ENCODE data around the gene ARHGAP26. TPM values are rescaled to one million over a fixed set of nuclear protein-coding genes. Genes with fewer than 3 reads are reported as not detected.

The ARHGAP26 gene
- total RNA-seq, 1 donor, result 1.7 TPM

DNA sequence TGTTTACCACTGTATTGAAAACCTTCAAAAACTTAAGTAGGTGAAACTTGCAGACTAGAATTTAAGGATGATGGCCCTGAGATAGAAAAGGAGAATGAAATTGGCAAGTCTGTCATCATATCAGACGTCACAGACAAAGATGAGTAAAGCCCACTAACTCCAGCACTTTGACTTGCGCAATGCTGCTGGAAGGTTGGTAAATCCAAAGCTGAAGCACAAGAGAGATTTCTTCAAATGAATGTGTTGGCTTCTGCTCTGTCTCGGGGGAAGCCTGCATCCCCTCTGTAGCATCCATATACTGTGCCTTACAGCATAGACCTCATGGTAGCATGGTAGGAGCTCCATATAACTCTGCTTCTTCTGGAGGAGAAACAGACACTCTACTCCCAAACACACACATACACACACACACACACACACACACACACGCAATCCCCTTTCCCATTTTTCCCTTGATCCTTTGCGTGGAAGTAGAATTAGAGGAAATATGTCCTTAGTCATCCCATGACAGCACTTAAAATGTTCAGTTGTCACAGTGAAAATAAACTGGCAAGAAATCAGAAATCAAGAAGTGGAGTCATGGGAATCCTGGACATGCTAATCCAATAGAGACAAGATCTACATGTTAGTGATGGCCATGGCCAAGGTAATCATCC, 391.8 kb downstream of the ARHGAP26 start:
- DNase-seq (ENCODE audit: low read depth), result peak; percentile 91
- TF ChIP-seq, protein P1, sequence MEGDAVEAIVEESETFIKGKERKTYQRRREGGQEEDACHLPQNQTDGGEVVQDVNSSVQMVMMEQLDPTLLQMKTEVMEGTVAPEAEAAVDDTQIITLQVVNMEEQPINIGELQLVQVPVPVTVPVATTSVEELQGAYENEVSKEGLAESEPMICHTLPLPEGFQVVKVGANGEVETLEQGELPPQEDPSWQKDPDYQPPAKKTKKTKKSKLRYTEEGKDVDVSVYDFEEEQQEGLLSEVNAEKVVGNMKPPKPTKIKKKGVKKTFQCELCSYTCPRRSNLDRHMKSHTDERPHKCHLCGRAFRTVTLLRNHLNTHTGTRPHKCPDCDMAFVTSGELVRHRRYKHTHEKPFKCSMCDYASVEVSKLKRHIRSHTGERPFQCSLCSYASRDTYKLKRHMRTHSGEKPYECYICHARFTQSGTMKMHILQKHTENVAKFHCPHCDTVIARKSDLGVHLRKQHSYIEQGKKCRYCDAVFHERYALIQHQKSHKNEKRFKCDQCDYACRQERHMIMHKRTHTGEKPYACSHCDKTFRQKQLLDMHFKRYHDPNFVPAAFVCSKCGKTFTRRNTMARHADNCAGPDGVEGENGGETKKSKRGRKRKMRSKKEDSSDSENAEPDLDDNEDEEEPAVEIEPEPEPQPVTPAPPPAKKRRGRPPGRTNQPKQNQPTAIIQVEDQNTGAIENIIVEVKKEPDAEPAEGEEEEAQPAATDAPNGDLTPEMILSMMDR (IDR thresholded peaks at IDR 0.05; ENCODE audit: insufficient read depth, low read depth, low read length), result no peak

GRCh38 chr5:143162810-143163209, 392.6 kb downstream of the ARHGAP26 start:
- no peak overlapping the region for H3K4me3 ChIP-seq (ENCODE audit: low read depth, low read length)
- TF ChIP-seq, protein P1 (IDR thresholded peaks at IDR 0.05; ENCODE audit: insufficient read depth, low read depth, low read length), result no peak

More for the DNA sequence above, 391.8 kb downstream of the ARHGAP26 start:
- H3K4me3 ChIP-seq (ENCODE audit: low read depth, low read length), result no peak overlapping the region

GRCh38 chr5:143164557-143164956, 394.4 kb downstream of the ARHGAP26 start:
- TF ChIP-seq, protein P1 (IDR thresholded peaks at IDR 0.05; ENCODE audit: insufficient read depth, low read depth, low read length), result no peak
- DNase-seq (ENCODE audit: low read depth), result no peak
- H3K4me3 ChIP-seq (ENCODE audit: low read depth, low read length), result no peak overlapping the region

More at GRCh38 chr5:143162810-143163209, 392.6 kb downstream of the ARHGAP26 start:
- DNase-seq (ENCODE audit: low read depth), result no peak

GRCh38 chr5:143165049-143165880, 395.1 kb downstream of the ARHGAP26 start:
- TF ChIP-seq, protein P1 (IDR thresholded peaks at IDR 0.05; ENCODE audit: insufficient read depth, low read depth, low read length), result no peak
- H3K4me3 ChIP-seq (ENCODE audit: low read depth, low read length), result no peak overlapping the region
- DNase-seq (ENCODE audit: low read depth), result no peak

DNA sequence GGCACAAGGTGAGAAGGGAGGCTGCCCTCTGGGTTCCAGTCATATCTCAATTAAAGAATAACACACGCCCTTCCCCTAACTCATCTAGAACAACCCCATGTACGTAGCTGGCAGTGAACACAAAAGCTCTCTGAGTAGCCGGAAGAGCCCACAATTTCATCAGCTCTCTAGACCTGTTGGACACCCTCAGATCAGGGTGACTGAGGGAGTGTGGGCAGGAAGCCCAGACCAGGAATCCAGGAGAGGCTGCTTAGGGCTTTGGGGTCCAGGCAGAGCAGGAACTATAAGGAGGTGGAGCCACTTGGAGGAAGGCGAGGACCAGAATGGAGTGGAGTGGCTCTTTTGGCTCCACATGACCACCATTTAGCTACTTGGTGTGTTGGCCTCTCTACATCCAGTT, 395.9 kb downstream of the ARHGAP26 start:
- no peak for DNase-seq (ENCODE audit: low read depth)
- H3K4me3 ChIP-seq (ENCODE audit: low read depth, low read length), result no peak overlapping the region
- TF ChIP-seq, protein P1 (IDR thresholded peaks at IDR 0.05; ENCODE audit: insufficient read depth, low read depth, low read length), result no peak

- no peak for DNase-seq (ENCODE audit: low read depth)
- TF ChIP-seq, protein P1 (IDR thresholded peaks at IDR 0.05; ENCODE audit: insufficient read depth, low read depth, low read length), result no peak
- no peak overlapping the region for H3K4me3 ChIP-seq (ENCODE audit: low read depth, low read length)
These were observed 396.7 kb downstream of the ARHGAP26 start for GRCh38 chr5:143166661-143167420.
